ENCODE results near the gene CAMK2D.

Gene CAMK2D

DNA sequence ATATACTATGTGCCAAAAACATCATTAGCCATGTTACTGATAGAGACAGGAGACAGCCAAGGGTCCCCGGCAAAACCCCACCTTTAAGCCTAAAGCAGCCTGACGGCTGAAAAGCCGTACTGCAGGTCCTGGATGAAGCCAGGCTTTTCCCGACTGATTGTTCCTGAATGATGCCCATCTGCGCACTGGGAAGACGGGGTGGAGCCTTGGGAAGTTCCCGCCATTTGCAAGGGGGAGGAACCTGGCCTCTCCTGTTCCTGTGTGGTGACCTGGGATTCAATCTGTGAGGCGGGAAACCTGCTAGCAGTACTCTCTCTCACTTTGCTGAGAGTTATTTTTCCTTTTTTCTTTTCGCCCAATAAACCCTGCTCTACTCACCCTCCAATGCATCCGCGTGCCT is 15.1 kb upstream of the CAMK2D start:
- DNase-seq (ENCODE audit: low read depth, low spot score), result no peak
- POLR2A ChIA-PET, result no interaction called here
- TF ChIP-seq, protein P1, sequence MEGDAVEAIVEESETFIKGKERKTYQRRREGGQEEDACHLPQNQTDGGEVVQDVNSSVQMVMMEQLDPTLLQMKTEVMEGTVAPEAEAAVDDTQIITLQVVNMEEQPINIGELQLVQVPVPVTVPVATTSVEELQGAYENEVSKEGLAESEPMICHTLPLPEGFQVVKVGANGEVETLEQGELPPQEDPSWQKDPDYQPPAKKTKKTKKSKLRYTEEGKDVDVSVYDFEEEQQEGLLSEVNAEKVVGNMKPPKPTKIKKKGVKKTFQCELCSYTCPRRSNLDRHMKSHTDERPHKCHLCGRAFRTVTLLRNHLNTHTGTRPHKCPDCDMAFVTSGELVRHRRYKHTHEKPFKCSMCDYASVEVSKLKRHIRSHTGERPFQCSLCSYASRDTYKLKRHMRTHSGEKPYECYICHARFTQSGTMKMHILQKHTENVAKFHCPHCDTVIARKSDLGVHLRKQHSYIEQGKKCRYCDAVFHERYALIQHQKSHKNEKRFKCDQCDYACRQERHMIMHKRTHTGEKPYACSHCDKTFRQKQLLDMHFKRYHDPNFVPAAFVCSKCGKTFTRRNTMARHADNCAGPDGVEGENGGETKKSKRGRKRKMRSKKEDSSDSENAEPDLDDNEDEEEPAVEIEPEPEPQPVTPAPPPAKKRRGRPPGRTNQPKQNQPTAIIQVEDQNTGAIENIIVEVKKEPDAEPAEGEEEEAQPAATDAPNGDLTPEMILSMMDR (IDR thresholded peaks at IDR 0.05; ENCODE audit: insufficient read depth, low read length, missing control alignments), result no peak
- H3K4me3 ChIP-seq (ENCODE audit: low read depth, low read length), result no peak overlapping the region
- CTCF ChIA-PET, result interaction anchor here (0.9 to 1.9 kb wide), 3 partner anchors 174 to 609 kb away, joined by 3 to 5 read pairs (median 3); no protein-coding TSS in a partner anchor

DNA sequence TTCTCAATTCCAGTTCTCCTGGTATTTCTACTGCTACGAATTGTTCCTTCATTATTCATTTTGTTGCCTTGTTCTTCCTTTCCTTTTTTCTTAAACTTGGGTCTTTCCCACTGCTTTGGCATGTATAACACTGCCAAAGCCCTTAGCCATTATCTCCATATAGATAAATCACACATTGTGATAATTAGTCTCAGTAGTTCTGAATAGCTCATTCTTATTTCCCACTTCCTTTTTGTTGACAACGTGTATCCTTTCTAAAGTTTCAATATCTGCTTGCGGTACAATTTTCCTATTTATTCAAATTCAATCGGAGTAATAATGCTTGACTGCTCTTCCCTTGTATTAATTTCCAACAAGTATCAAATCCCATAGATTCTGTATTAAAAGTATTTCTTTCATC is 14.5 kb upstream of the CAMK2D start:
- POLR2A ChIA-PET, result no interaction called here

DNA sequence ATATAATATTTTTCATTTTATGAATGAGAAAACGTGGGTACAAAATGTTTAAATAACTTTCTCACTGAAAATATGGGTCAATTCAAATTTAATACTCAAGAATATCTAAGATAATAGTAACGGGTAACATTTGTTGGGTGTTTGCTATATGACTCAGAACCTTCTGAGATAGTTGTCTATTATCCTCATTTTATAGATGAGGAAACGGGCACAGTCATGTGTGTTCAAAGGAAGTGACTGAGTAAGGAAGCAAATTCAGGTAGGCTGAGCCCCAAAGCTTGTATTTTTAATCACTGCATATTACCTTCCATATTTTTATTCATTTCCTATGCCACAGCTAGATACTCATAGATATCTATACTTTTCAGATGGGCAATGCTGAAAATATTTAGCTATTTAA is 12.2 kb upstream of the CAMK2D start:
- H3K4me3 ChIP-seq (ENCODE audit: low read depth, low read length), result no peak overlapping the region
- no peak for DNase-seq (ENCODE audit: low read depth, low spot score)
- ChIA-PET POLR2A (no interaction called here), CTCF (interaction anchor here (1.3 to 1.4 kb wide), 2 partner anchors 13 to 176 kb away, joined by 3 read pairs; no protein-coding TSS in a partner anchor)
- TF ChIP-seq, protein P1 (IDR thresholded peaks at IDR 0.05; ENCODE audit: insufficient read depth, low read length, missing control alignments), result no peak

More for the DNA sequence above, 14.5 kb upstream of the CAMK2D start:
- no peak overlapping the region for H3K4me3 ChIP-seq (ENCODE audit: low read depth, low read length)
- TF ChIP-seq, protein P1 (IDR thresholded peaks at IDR 0.05; ENCODE audit: insufficient read depth, low read length, missing control alignments), result no peak
- CTCF ChIA-PET, result interaction anchor here (1.9 to 2.0 kb wide), 2 partner anchors 8 to 609 kb away, joined by 5 to 10 read pairs; no protein-coding TSS in a partner anchor
- no peak for DNase-seq (ENCODE audit: low read depth, low spot score)

DNA sequence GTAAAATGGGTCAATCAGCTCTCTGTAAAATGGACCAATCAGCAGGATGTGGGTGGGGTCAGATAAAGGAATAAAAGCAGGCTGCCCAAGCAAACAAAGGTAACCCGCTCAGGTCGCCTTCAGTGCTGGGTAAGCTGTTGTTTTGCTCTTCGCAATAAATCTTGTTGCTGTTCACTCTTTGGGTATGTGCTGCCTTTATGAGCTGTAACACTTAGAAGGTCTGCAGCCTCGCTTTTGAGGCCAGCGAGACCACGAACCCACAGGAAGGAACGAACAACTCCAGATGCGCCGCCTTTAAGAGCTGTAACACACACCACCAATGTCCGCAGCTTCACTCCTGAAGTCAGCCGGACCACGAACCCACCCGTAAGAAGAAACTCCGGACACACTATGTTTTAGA is 11.5 kb upstream of the CAMK2D start:
- no peak for DNase-seq (ENCODE audit: low read depth, low spot score)
- H3K4me3 ChIP-seq (ENCODE audit: low read depth, low read length), result no peak overlapping the region
- TF ChIP-seq, protein P1 (IDR thresholded peaks at IDR 0.05; ENCODE audit: insufficient read depth, low read length, missing control alignments), result no peak
- POLR2A ChIA-PET, result no interaction called here
- CTCF ChIA-PET, result interaction anchor here (1.0 kb wide), 1 partner anchor 10 kb away, joined by 3 read pairs; no protein-coding TSS in a partner anchor

DNA sequence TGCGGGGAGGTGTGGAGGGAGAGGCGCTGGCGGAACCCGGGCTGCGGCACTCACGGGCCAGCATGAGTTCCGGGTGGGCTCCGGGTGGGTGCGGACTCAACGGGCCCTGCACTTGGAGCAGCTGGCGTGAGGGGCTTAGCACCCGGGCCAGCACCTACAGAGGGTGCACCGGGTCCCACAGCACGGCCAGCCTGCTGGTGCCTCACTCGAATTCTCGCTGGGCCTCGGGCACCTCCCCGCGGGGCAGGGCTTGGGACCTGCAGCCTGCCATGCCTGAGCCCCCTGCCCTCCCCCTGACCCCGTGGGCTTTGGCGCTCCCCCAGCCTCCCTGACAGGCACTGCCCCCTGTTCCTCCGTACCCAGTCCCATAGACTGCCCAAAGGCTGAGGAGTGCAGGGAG is 10.8 kb upstream of the CAMK2D start:
- H3K4me3 ChIP-seq (ENCODE audit: low read depth, low read length), result no peak overlapping the region
- POLR2A ChIA-PET, result no interaction called here
- no peak for DNase-seq (ENCODE audit: low read depth, low spot score)
- TF ChIP-seq, protein P1 (IDR thresholded peaks at IDR 0.05; ENCODE audit: insufficient read depth, low read length, missing control alignments), result no peak
- CTCF ChIA-PET, result interaction anchor here (1.0 kb wide), 1 partner anchor 11 kb away, joined by 3 read pairs; no protein-coding TSS in a partner anchor

DNA sequence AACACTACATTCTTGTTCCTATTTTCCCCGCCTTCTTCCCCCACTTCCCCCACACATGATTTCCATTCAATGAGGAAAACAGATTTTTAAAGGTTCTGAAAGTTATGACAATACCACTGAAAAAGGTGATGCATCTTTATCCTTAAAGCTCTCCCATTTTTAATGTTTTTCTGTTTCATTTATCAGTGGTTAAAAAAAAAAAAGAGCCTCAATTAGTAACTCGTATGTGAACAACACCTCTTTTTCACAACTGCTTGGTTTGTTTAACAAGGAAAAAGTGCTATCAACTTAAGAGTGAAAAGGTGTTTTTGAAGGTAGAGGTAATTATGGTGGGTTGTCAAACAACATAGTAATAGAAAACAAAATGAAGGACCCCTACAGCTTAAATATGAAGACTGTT is 8.2 kb upstream of the CAMK2D start:
- no peak overlapping the region for H3K4me3 ChIP-seq (ENCODE audit: low read depth, low read length)
- ChIA-PET POLR2A (no interaction called here), CTCF (interaction anchor here (1.2 kb wide), 1 partner anchor 15 kb away, joined by 4 read pairs; no protein-coding TSS in a partner anchor)
- TF ChIP-seq, protein P1 (IDR thresholded peaks at IDR 0.05; ENCODE audit: insufficient read depth, low read length, missing control alignments), result no peak
- DNase-seq (ENCODE audit: low read depth, low spot score), result no peak
